ENCODE measurements around the gene C2orf92. TPM values are rescaled to one million over a fixed set of nuclear protein-coding genes. Genes with fewer than 3 reads are reported as not detected.

The C2orf92 gene
- 0.33 to 1.0 TPM (median 0.79 TPM) in 5 replicates for total RNA-seq (2022; extraction: Qiagen RNA extraction)

DNA sequence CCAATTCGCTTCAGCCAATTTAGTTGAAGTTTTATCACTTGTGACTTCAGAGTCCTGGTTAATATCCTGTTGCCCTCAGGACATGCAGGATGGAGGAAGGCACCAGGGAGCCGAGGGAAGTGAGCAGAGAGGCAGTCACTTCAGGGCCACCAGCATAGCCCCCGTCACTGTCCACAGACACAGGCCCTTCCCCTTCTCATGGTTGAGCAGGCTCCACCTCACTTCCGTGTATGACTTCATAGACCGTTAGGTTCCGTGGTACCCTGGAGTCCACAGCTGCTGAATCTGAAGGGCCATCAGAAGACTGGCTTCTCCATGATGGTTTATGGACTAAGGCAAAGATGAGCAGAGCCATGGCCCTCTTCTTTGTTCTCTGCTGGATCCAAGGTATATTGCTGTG, at the start of gene C2orf92:
C2orf92 (plus strand) TSS at position 266 of the 400 bp plus-strand sequence; CDS start at position 342, 76 bp downstream.

DNA sequence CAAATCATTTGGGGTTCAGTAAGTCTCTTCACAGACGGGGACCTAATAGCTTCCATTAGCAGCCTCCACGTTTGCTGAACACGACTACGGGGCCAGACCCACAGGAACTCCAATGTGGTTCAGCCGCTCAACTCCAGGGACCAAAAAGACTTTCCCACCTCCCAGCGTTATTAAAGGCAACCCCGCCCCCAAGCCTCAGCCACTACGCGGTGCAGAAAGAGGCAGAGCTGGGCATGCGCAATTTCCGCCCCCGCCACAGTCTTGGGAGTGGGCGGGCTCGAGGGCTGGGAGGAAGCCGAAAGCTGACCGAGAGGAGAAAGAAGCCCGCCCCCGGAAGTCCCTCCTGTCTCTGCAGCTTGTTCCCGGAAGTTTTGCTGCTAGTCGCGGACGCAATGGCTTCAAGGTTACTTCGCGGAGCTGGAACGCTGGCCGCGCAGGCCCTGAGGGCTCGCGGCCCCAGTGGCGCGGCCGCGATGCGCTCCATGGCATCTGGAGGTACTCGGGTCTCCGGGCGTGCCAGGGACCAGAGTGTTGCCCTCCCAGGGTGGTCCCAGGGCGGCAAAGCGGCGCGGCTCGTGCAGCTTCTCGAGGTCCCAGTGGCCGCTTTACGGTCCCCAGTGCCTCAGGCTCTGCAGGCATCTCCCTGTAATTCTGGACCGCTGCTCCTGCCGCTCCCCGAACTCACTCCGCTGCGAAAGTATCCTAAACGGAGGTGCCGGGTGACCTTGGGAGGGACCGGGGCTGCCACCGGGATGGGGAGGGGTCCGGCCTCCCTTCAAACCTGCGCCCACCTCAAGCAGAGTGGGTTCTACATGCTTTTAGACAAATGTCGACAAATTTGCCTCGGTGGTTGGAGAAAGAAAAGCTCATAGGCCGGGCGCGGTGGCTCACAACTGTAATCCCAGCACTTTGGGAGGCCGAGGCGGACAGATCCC, 23.6 kb upstream of the C2orf92 start, which contains the start of gene COX5B:
COX5B (plus strand) TSS at position 368 of the 935 bp plus-strand sequence; CDS start at position 393, 25 bp downstream.

DNA sequence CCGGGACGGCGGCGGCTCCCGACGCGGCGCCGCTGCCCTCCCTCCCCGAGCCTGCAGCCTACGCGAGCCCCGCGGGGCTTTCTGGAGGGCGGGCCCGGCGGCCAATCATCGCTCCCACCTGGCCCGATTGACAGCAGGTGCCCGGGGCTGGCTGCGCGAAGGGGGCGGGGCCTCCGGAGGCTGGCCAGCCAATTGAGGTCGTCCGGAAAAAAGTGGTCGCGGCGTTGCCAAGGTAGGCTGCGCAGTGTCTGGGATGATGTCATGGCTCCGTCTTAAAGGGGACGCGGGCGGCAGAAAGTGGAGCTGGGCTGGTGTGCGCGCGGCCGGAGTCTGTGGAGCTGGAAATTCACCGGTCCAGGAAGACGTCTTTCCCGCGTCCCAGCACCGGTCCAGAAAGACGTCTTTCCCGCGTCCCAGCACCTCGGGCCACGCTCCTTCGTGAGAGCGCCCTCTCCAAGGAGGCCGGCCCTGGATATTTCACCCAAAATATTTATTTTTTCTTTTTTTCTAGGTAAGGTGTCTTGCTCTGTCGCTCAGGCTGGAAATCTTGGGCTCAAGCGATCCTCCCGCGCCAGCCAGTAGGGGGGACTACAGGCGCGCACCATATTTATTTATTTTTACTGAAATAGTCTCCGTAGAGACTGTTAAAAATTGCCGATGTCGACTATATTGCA, 5.4 kb upstream of the C2orf92 start, which contains the start of gene ACTR1B:
ACTR1B (minus strand) TSS at position 83 of the 674 bp plus-strand sequence. CDS start 154 bp downstream, outside the sequence.

DNA sequence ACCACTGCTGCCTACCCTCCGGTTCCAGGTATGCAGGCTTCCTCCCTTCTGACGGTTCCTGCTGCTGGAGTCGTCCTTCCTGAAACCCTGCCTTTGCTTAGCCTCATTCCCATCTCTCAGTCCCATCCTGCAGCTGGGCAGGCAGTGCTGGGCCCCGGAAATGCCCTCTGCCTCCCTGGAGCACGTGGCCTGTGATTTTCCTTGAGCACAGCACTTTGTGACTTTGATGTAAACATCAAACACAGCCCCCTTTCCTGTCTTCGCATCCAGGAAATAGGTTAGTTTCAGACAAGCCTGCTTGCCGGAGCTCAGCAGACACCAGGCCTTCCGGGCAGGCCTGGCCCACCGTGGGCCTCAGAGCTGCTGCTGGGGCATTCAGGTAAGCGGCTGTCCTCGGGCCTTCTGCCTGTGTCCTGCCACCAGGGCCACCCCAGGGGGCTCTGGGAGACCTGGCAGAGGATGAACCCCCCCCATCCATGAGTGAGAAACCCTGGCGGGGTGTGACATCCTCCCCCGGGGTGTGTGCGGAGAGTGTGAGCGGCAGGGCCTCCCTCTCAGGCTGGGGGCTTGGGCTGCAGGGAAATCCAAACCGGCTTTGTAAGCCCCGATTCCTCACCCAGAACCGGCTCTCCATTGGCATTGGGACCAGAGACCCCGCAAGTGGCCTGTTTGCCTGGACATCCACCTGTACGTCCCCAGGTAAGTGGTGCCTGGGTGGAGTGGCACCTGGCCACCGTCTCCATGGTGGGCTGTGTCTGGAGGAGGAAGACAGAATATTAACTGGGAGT, 44.0 kb downstream of the C2orf92 start, which contains the start of gene ZAP70:
ZAP70 (plus strand) TSS at position 281 of the 788 bp plus-strand sequence. CDS start 10,461 bp downstream, outside the sequence.

Other genes with a start within 250 kb of the C2orf92 start
- 4.7 to 5.9 TPM (median 5.0 TPM) in 5 replicates for gene ANKRD36B, start 79.8 kb upstream of the C2orf92 start, total RNA-seq (2022; extraction: Qiagen RNA extraction)
- gene COX5B, start 23.7 kb upstream of the C2orf92 start, total RNA-seq (2022; extraction: Qiagen RNA extraction), result 250 to 325 TPM (median 311 TPM) in 5 replicates
- 35.9 to 44.5 TPM (median 42.5 TPM) in 5 replicates for gene ACTR1B, start 5.7 kb upstream of the C2orf92 start, total RNA-seq (2022; extraction: Qiagen RNA extraction)
- 0.02 to 0.18 TPM (median 0.04 TPM) in 4 of 5 replicates, not detected in the other for gene ZAP70, start 43.9 kb downstream of the C2orf92 start, total RNA-seq (2022; extraction: Qiagen RNA extraction)

Data from A549 treated with AZD2906 at 1 μM for 4 hours (cell line).